H1 (cell line): ENCODE measurements around the gene STXBP6. TPM values are rescaled to one million over a fixed set of nuclear protein-coding genes. Genes with fewer than 3 reads are reported as not detected.

Experiments used
- ASH2L ChIP-seq: fragments of 200-600, 300-600 bp; sonication (generic); IDR thresholded peaks from one replicate; pipeline ENCODE4 v1.7.1; 2017; ENCODE audit warnings: low read length
- ATF2 ChIP-seq: IDR thresholded peaks from 2 replicates; pipeline ENCODE4 v1.6.1; 2012; ENCODE audit warnings: low read length, inconsistent platforms
- CBX8 ChIP-seq: fragments of 300-800, 300-1000 bp; sonication (generic); IDR thresholded peaks from 2 replicates; pipeline ENCODE4 v1.7.1; 2016; ENCODE audit warnings: low read depth, low read length, borderline replicate concordance
- CHD2 ChIP-seq: IDR thresholded peaks from 2 replicates; pipeline ENCODE4 v1.6.1; 2012; ENCODE audit warnings: low read length, improper control_type of control experiment
- TAF7 ChIP-seq: optimal IDR thresholded peaks from 2 replicates; pipeline ENCODE3; 2011; ENCODE audit warnings: low read depth, mild to moderate bottlenecking, inconsistent platforms, low read length, moderate library complexity, borderline replicate concordance
- polyA plus RNA-seq, 7 experiments: library from polyadenylated mRNA; depleted of rRNA in 3 of 7; stranded (reverse) in 5 of 7; unstranded in 2 of 7; fragments of >200 nt in 5 of 7; fragments of 200-250 nt in 2 of 7; gene quantifications; 1 replicate in 5 of 7; 2 replicates in 1 of 7; 4 replicates in 1 of 7; pipeline versions ENCODE4 v1.2.1 to v1.2.3, GENCODE V29; 2011 to 2013; ENCODE audit warnings: missing spikeins in 2 of 7, mixed read lengths in 2 of 7
- total RNA-seq: library from RNA; stranded (reverse); fragmentation: NEBNext Ultra II Directional; extraction: Animal tissue kit (Norgen Biotek cat#: 25700); gene quantifications from 2 replicates; pipeline ENCODE4 v1.2.1, GENCODE V29; 2021

Gene STXBP6
- total and polyA plus RNA-seq, 2 of the 8 experiments (the other 6 are each of a cell fraction or from before 2014, with no cell fraction given), result 9.4 to 18.1 TPM

- TF ChIP-seq TAF7, result no peak
- no peak for TF ChIP-seq ASH2L
- TF ChIP-seq CHD2, result no peak
- no peak for TF ChIP-seq ATF2
- TF ChIP-seq CBX8, result no peak
Observed at GRCh38 chr14:24873551-24873950, 176.4 kb downstream of the STXBP6 start (continued).
